Measurements from ENCODE around the gene EBP. TPM values are rescaled to one million over a fixed set of nuclear protein-coding genes. Genes with fewer than 3 reads are reported as not detected.

The EBP gene
- total RNA-seq, 2 donors from 2014 or later: 225 to 271 TPM

DNA sequence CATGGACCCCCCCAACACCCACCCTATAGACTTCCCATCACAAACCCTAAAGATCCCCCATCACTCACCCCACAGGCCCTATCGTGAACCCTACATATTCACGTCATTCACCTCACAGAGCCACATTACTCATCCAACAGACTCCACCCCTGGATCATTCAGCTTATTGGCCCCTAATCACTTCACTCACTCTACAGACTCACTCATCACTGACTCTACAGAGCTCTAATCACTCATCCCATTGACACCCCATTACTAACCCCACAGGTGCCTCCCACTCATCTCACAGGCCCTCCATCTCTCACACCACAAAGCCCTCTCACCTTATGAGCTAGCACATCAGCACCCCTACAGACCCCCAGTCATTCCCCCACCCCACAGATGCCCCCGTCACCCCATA, 11.6 kb downstream of the EBP start:
- Histone ChIP-seq H3K27me3 (no peaks in the 10 kb centered on the region), H3K4me1 (no peaks in the 10 kb centered on the region), H3K9me3 (no peaks in the 10 kb centered on the region), H3K9ac (ENCODE audit: low read depth in 2 of 2, low read length in 2 of 2) (no peak overlapping the region), H3K4me3 (no peak overlapping the region), H3K27ac (no peak overlapping the region), H3K36me3 (no peaks in the 10 kb centered on the region)
- intact Hi-C loops (cut with DNase I): no loop called here
- TF ChIP-seq, protein P1, sequence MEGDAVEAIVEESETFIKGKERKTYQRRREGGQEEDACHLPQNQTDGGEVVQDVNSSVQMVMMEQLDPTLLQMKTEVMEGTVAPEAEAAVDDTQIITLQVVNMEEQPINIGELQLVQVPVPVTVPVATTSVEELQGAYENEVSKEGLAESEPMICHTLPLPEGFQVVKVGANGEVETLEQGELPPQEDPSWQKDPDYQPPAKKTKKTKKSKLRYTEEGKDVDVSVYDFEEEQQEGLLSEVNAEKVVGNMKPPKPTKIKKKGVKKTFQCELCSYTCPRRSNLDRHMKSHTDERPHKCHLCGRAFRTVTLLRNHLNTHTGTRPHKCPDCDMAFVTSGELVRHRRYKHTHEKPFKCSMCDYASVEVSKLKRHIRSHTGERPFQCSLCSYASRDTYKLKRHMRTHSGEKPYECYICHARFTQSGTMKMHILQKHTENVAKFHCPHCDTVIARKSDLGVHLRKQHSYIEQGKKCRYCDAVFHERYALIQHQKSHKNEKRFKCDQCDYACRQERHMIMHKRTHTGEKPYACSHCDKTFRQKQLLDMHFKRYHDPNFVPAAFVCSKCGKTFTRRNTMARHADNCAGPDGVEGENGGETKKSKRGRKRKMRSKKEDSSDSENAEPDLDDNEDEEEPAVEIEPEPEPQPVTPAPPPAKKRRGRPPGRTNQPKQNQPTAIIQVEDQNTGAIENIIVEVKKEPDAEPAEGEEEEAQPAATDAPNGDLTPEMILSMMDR (IDR thresholded peaks at IDR 0.05): no peak
- no peak for DNase-seq

DNA sequence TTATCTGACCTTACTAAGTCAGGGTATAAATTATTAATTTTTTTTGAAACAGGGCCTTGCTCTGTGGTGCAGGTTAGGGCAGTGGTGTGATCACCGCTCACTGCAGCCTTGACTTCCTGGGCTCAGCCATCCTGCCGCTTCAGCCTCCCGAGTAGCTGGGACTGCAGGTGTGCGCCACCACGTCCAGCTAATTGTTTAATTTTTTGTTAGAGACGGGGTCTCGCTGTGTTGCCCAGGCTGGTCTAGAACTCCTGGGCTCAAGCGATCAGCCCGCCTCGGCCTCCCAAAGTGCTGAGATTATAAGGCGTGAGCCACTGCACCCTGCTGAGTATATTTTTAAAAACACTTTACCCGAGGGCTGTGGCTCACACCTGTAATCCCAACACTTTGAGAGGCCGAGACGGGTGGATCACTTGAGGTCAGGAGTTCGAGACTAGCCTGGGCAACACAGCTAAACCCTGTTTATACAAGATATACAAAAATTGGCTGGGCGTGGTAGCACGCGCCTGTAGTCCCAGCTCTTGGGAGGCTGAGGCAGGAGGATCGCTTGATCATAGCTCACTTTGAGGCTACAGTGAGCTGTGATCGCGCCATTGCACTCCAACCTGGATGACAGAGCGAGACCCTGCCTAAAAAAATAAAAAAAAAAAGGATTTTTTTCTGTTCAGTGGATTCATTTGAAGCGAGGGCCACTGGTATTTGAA, 17.2 kb downstream of the EBP start:
- no peak for DNase-seq
- H3K9ac ChIP-seq (ENCODE audit: low read depth in 2 of 2, low read length in 2 of 2): no peak overlapping the region
- peak overlapping the region; percentile 57 for H3K27ac ChIP-seq
- no peaks in the 10 kb centered on the region for H3K36me3 ChIP-seq
- intact Hi-C loops (cut with DNase I): no loop called here
- no peaks in the 10 kb centered on the region for H3K4me1 ChIP-seq
- no peaks in the 10 kb centered on the region for H3K9me3 ChIP-seq
- no peaks in the 10 kb centered on the region for H3K27me3 ChIP-seq
- TF ChIP-seq, protein P1 (IDR thresholded peaks at IDR 0.05): no peak
- no peak overlapping the region for H3K4me3 ChIP-seq

DNA sequence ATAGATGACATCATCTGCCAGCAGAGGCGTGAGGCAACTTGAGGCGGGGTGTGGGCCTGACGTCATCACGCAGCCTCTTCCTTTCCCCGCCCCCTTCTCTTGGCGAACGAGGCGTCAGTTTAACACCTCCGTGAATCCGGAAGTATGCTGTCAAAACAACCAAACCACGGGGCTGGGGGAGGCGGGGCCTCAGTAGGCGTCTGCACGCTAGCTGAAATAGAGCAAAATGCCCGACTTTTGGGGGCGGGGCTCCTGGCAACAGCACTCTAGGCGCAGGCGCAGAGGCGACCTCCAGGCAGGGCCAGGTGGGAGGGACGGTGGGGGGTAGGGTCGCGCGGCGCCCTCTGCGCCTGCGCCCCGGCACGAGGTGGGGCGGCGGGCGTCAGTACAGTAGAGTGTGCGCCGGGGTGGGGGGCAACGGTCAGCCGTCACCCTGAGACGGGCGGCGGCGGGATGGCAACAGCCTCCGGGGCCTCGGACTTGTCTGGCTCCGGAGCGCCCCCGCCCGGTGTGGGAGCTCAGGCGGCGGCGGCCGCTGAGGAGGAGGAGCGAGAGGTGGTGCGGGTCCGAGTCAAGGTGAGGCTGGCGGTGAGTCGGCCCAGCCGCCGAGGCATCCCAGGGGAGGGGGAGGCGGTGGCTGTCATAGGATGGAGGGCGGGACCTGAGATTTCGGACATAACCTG, 17.9 kb downstream of the EBP start, which contains the start of gene TBC1D25:
TSS of gene TBC1D25 (plus strand) at position 370 of the 683 bp plus-strand sequence. CDS start at position 454, 84 bp downstream.
- Histone ChIP-seq H3K9ac (ENCODE audit: low read depth in 2 of 2, low read length in 2 of 2) (peak within 1 kb of the TSS; percentile 53 to 56), H3K36me3 (no peaks in the 10 kb centered on the region), H3K4me1 (no peaks in the 10 kb centered on the region), H3K9me3 (no peaks in the 10 kb centered on the region), H3K4me3 (peak within 1 kb of the TSS; percentile 50), H3K27me3 (no peaks in the 10 kb centered on the region), H3K27ac (peak within 1 kb of the TSS; percentile 73)
- TF ChIP-seq, protein P1 (IDR thresholded peaks at IDR 0.05): peak; percentile 29
- DNase-seq: peak; percentile 97
- intact Hi-C loops (cut with DNase I): no loop called here

DNA sequence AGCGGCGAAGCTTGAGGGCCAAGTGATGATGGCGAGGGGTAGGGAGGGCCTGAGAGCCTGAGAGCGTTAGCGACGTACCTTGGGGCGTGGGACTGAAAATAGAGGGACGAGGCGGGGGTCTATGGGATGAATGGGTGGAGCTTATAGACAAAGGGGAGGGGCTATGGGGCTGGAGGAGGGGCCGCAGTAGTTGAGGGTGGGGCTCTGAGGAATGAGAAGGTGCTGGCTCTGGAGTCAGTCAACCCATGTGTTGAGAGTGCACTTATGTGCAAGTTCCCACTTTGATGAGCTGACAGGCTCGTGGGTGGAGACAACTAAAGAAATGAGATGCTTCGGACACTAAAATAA, 18.4 kb downstream of the EBP start:
- Histone ChIP-seq H3K4me1 (no peaks in the 10 kb centered on the region), H3K9me3 (no peaks in the 10 kb centered on the region), H3K36me3 (no peaks in the 10 kb centered on the region), H3K27me3 (no peaks in the 10 kb centered on the region), H3K9ac (ENCODE audit: low read depth in 2 of 2, low read length in 2 of 2) (peak overlapping the region; percentile 53 to 56), H3K27ac (peak overlapping the region; percentile 73), H3K4me3 (peak overlapping the region; percentile 50)
- DNase-seq: peak; percentile 51
- TF ChIP-seq, protein P1 (IDR thresholded peaks at IDR 0.05): no peak
- intact Hi-C loops (cut with DNase I): no loop called here

DNA sequence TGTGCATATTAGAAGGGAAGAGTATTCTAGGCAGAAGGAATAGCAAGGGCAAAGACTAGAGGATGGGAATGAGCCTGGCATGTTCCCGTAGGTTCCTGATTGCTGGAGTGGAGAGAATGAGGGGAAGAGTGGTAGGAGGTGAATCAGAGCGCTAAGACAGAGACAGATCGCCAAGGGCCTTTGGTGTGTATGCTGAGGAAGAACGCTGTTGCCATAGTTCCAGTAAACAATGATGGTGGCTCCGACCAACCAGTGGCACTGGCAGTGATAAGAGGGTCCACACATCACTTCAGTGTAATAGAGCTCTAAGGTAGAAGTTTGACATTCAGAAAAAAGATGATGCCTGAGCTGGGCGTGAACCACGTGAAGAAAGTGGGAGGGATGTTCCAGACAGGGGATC, 18.9 kb downstream of the EBP start:
- no peaks in the 10 kb centered on the region for H3K36me3 ChIP-seq
- no peak overlapping the region for H3K27ac ChIP-seq
- H3K4me1 ChIP-seq: no peaks in the 10 kb centered on the region
- TF ChIP-seq, protein P1 (IDR thresholded peaks at IDR 0.05): no peak
- H3K27me3 ChIP-seq: no peaks in the 10 kb centered on the region
- H3K9ac ChIP-seq (ENCODE audit: low read depth in 2 of 2, low read length in 2 of 2): no peak overlapping the region
- no peak for DNase-seq
- intact Hi-C loops (cut with DNase I): no loop called here
- peak overlapping the region; percentile 50 for H3K4me3 ChIP-seq
- H3K9me3 ChIP-seq: no peaks in the 10 kb centered on the region
